Mononuclear cell (primary cell): ENCODE measurements around the gene GPR157. TPM values are rescaled to one million over a fixed set of nuclear protein-coding genes. Genes with fewer than 3 reads are reported as not detected.
"Not testable (repeated sequence)": the region's sequence is repeated elsewhere in the genome, so short reads cannot be mapped to it uniquely, and the experiment has no call there.

Experiments used
- H3K27me3 ChIP-seq: 2 replicates; pipeline ENCODE4 v1.6.0; 2011; ENCODE audit warnings: low read length, control low read depth; ENCODE audit not compliant: insufficient read depth
- H3K4me1 ChIP-seq: 2 replicates; pipeline ENCODE4 v1.5.1; 2011; ENCODE audit warnings: mild to moderate bottlenecking, low read length, control low read depth; ENCODE audit not compliant: insufficient read depth
- H3K4me3 ChIP-seq: 2 replicates; pipeline ENCODE4 v1.5.1; 2011; ENCODE audit warnings: mild to moderate bottlenecking, low read length, moderate library complexity
- H3K9me3 ChIP-seq: 2 replicates; pipeline ENCODE4 v1.5.1; 2011; ENCODE audit warnings: low read depth, mild to moderate bottlenecking, control low read depth, low read length
- total RNA-seq: library from RNA; depleted of rRNA; stranded (reverse); fragments of >200 nt; gene quantifications from one replicate; pipeline ENCODE4 v1.2.3, GENCODE V29; 2012

Gene GPR157
- total RNA-seq, 1 donor, result 2.0 TPM

GRCh38 chr1:9133870-9134585 is 5.1 kb upstream of the GPR157 start:
- Histone ChIP-seq H3K9me3 (no peaks in the 10 kb centered on the region), H3K4me1 (peaks cover 17% of the 10 kb centered on the region), H3K4me3 (no peak overlapping the region), H3K27me3 (no peaks in the 10 kb centered on the region)

GRCh38 chr1:9129266-9130041 is 552 bp upstream of the GPR157 start:
- no peaks in the 10 kb centered on the region for H3K27me3 ChIP-seq
- H3K4me1 ChIP-seq, result peaks cover 34% of the 10 kb centered on the region
- peak overlapping the region; percentile 30 for H3K4me3 ChIP-seq
- no peaks in the 10 kb centered on the region for H3K9me3 ChIP-seq

GRCh38 chr1:9128166-9128519 is 759 bp downstream of the GPR157 start:
- no peaks in the 10 kb centered on the region for H3K27me3 ChIP-seq
- peaks cover 34% of the 10 kb centered on the region for H3K4me1 ChIP-seq
- H3K4me3 ChIP-seq, result peak overlapping the region; percentile 47
- no peaks in the 10 kb centered on the region for H3K9me3 ChIP-seq

- H3K4me1 ChIP-seq, result peaks cover 36% of the 10 kb centered on the region
- no peaks in the 10 kb centered on the region for H3K27me3 ChIP-seq
- no peaks in the 10 kb centered on the region for H3K9me3 ChIP-seq
- H3K4me3 ChIP-seq, result peak overlapping the region; percentile 47
These were observed 1.3 kb downstream of the GPR157 start for GRCh38 chr1:9127395-9128165.

GRCh38 chr1:9126511-9126910 is 2.4 kb downstream of the GPR157 start:
- Histone ChIP-seq H3K9me3 (no peaks in the 10 kb centered on the region), H3K4me3 (no peak overlapping the region), H3K27me3 (no peaks in the 10 kb centered on the region), H3K4me1 (peaks cover 42% of the 10 kb centered on the region)

GRCh38 chr1:9125847-9126246 is 3.1 kb downstream of the GPR157 start:
- H3K4me3 ChIP-seq, H3K27me3 ChIP-seq, H3K9me3 ChIP-seq: not testable (repeated sequence)
- H3K4me1 ChIP-seq, result peaks cover 41% of the 10 kb centered on the region

- peaks cover 41% of the 10 kb centered on the region for H3K4me1 ChIP-seq
- no peaks in the 10 kb centered on the region for H3K9me3 ChIP-seq
- no peaks in the 10 kb centered on the region for H3K27me3 ChIP-seq
- H3K4me3 ChIP-seq, result no peak overlapping the region
These were observed 3.6 kb downstream of the GPR157 start for GRCh38 chr1:9125325-9125724.

GRCh38 chr1:9124389-9124788 is 4.5 kb downstream of the GPR157 start:
- not testable (repeated sequence) for H3K9me3 ChIP-seq, H3K27me3 ChIP-seq, H3K4me3 ChIP-seq
- peaks cover 41% of the 10 kb centered on the region for H3K4me1 ChIP-seq

GRCh38 chr1:9123665-9124064 is 5.2 kb downstream of the GPR157 start:
- not testable (repeated sequence) for H3K27me3 ChIP-seq, H3K4me3 ChIP-seq, H3K9me3 ChIP-seq
- peaks cover 42% of the 10 kb centered on the region for H3K4me1 ChIP-seq

- Histone ChIP-seq H3K27me3 (no peaks in the 10 kb centered on the region), H3K9me3 (no peaks in the 10 kb centered on the region), H3K4me1 (peaks cover 28% of the 10 kb centered on the region), H3K4me3 (no peak overlapping the region)
These were observed 7.1 kb downstream of the GPR157 start for GRCh38 chr1:9121496-9122409.

GRCh38 chr1:9120312-9120958 is 8.5 kb downstream of the GPR157 start:
- H3K4me1 ChIP-seq, result peaks cover 21% of the 10 kb centered on the region
- H3K9me3 ChIP-seq, result no peaks in the 10 kb centered on the region
- no peaks in the 10 kb centered on the region for H3K27me3 ChIP-seq
- H3K4me3 ChIP-seq, result no peak overlapping the region

GRCh38 chr1:9119745-9120144 is 9.2 kb downstream of the GPR157 start:
- peaks cover 19% of the 10 kb centered on the region for H3K4me1 ChIP-seq
- H3K9me3 ChIP-seq, result no peaks in the 10 kb centered on the region

GRCh38 chr1:9118186-9118585 is 10.7 kb downstream of the GPR157 start:
- no peak overlapping the region for H3K4me3 ChIP-seq
- no peaks in the 10 kb centered on the region for H3K27me3 ChIP-seq
- no peaks in the 10 kb centered on the region for H3K9me3 ChIP-seq
- peaks cover 19% of the 10 kb centered on the region for H3K4me1 ChIP-seq

More at GRCh38 chr1:9119745-9120144, 9.2 kb downstream of the GPR157 start:
- no peaks in the 10 kb centered on the region for H3K27me3 ChIP-seq
- H3K4me3 ChIP-seq, result no peak overlapping the region
